Stimulated activated memory B cell treated with anti-CD40 and anti-IgM and Interleukin-4, amounts not matched to agents 10 μg/mL and 1 μg/mL and 100 μg/mL, for 72 hours (primary cell): ENCODE results near the gene ATP10A.

Source experiments
- ATAC-seq: fragments of 150-1000 bp; cut with Tn5 transposase; 2 replicates; pipeline ENCODE4 v1.10.0; 2021
- H3K27ac Mint-ChIP-seq: one replicate; pipeline ENCODE4 v1.8.0; 2022; ENCODE audit warnings: mild to moderate bottlenecking, mixed read lengths
- H3K27me3 Mint-ChIP-seq: one replicate; pipeline ENCODE4 v1.8.0; 2022; ENCODE audit warnings: mixed read lengths
- H3K36me3 Mint-ChIP-seq: one replicate; pipeline ENCODE4 v1.8.0; 2022; ENCODE audit warnings: mixed read lengths
- H3K4me1 Mint-ChIP-seq: one replicate; pipeline ENCODE4 v1.8.0; 2022; ENCODE audit warnings: mixed read lengths
- H3K4me3 Mint-ChIP-seq: one replicate; pipeline ENCODE4 v1.8.0; 2022; ENCODE audit warnings: mild to moderate bottlenecking, moderate library complexity, mixed read lengths
- H3K9me3 Mint-ChIP-seq: one replicate; pipeline ENCODE4 v1.8.0; 2022; ENCODE audit warnings: mixed read lengths

The ATP10A gene

DNA sequence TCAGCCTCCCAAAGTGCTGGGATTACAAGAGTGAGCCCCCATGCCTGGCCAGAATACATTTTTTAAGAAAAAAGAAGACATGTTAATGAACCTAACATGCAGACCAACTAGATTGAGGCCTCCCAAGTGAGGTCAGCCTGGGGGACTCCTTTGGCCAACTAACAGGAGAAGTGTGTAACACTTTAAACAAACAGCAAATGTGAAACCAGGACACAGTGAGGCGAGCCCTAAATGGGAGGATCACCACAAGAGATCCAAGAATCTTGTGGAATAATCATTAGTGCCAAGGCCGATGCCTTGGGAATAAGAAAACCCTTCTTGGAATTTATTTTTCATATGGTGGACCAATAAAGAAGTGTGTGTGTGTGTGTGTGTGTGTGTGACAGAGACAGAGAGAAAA, 73.9 kb downstream of the ATP10A start:
- Mint-ChIP-seq H3K4me3 (no peak overlapping the region), H3K9me3 (no peaks in the 10 kb centered on the region), H3K4me1 (peaks cover 12% of the 10 kb centered on the region), H3K36me3 (no peaks in the 10 kb centered on the region), H3K27me3 (peaks cover 38% of the 10 kb centered on the region), H3K27ac (no peak overlapping the region)
- no peak for ATAC-seq

DNA sequence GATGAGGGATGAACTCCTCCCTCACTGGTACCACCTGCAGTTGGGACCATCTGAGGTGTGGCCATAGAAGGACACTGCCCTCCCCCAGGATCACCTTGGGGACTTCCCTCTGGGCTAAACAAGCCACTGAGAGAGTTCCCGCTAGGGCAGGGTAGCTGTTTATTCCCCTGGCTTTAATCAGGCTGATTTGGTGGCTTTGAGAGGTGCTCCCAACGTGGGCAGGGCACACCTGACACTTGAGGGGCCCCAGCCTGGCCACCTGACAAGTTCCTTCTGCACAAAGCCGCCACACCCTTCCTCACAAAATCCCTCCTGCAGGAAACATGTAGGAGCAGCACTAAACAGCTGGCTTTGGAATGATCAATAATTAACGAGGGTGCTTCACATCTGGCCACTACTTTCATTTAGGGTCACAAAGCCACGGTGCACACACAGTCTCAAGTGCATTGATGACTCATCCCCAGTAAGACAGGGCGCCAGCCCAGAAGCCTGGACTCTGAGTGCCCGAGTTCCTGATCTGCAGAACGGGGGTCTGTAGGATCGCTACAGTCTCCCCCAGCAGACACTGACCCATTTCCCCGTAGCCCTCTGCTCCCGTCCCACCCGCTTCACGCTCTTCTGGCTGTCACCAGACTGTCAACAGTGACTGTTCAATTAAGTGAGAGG, 75.1 kb downstream of the ATP10A start:
- H3K27ac Mint-ChIP-seq = no peak overlapping the region
- no peaks in the 10 kb centered on the region for H3K36me3 Mint-ChIP-seq
- peaks cover 12% of the 10 kb centered on the region for H3K4me1 Mint-ChIP-seq
- no peak for ATAC-seq
- H3K9me3 Mint-ChIP-seq = no peaks in the 10 kb centered on the region
- peaks cover 45% of the 10 kb centered on the region for H3K27me3 Mint-ChIP-seq
- H3K4me3 Mint-ChIP-seq = no peak overlapping the region

DNA sequence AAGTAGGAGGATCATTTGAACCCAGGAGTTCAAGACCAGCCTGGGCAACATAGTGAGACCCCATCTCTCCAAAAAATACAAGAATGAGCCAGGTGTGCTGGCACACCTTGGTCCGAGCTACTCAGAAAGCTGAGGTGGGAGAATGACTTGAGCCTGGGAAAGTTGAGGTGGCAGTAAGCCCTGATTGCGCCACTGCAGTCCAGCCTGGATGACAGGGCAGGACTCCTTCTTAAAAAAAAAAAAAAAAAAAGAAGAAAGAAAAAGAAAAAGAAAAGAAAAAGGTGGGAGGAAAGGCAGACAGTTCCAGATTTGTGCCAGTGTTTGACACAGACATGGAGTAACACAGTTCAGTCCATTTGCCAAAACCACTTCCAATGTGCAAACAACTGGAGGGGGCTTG, 75.7 kb downstream of the ATP10A start:
- Mint-ChIP-seq H3K4me1 (peaks cover 10% of the 10 kb centered on the region), H3K27me3 (peaks cover 45% of the 10 kb centered on the region), H3K36me3 (no peaks in the 10 kb centered on the region), H3K4me3 (no peak overlapping the region), H3K27ac (no peak overlapping the region), H3K9me3 (no peaks in the 10 kb centered on the region)
- ATAC-seq = no peak

DNA sequence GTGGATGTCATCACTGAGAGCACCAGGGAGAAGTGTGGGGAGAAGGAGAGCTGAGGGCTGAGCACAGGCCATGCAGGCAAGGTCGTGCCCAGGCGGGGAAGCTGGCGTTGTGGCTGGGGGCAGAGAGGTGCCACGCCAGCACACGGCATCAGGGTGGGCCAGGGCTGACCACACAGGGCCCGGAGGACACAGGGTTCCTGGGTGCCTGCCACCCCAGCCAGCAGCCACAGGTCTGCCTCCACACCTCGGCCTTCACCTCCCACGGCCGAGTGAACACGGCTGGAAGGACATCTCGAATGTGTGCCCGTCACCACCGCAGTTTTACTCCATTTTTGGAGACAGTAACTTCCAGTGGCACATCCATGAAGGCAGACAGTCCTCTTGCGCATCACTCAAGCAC, 77.1 kb downstream of the ATP10A start:
- Mint-ChIP-seq H3K4me3 (no peak overlapping the region), H3K27ac (no peak overlapping the region), H3K9me3 (no peaks in the 10 kb centered on the region), H3K36me3 (no peaks in the 10 kb centered on the region), H3K27me3 (peaks cover 35% of the 10 kb centered on the region), H3K4me1 (peaks cover 10% of the 10 kb centered on the region)
- ATAC-seq = peak; percentile 17

DNA sequence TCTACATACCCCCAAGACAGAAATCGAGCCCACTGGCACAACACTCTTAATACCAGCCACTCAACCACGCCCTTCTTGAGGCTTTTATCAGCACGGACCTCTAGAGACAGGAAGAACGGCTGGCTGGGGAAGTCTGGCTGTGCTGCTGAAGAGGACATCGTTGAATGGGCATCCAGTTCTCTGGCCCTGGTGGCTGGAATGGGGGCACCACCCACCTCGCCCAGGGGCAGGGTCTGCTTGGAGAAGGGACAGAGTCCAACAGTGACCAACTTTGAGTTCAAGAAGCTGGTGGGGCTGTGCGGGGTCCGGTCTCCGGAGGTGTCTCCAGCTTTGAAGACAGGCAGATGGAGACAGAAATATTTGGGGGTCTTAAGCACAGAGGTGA, 77.5 kb downstream of the ATP10A start:
- Mint-ChIP-seq H3K4me1 (peaks cover 10% of the 10 kb centered on the region), H3K27me3 (peaks cover 32% of the 10 kb centered on the region), H3K4me3 (no peak overlapping the region), H3K27ac (no peak overlapping the region), H3K9me3 (no peaks in the 10 kb centered on the region), H3K36me3 (no peaks in the 10 kb centered on the region)
- no peak for ATAC-seq

DNA sequence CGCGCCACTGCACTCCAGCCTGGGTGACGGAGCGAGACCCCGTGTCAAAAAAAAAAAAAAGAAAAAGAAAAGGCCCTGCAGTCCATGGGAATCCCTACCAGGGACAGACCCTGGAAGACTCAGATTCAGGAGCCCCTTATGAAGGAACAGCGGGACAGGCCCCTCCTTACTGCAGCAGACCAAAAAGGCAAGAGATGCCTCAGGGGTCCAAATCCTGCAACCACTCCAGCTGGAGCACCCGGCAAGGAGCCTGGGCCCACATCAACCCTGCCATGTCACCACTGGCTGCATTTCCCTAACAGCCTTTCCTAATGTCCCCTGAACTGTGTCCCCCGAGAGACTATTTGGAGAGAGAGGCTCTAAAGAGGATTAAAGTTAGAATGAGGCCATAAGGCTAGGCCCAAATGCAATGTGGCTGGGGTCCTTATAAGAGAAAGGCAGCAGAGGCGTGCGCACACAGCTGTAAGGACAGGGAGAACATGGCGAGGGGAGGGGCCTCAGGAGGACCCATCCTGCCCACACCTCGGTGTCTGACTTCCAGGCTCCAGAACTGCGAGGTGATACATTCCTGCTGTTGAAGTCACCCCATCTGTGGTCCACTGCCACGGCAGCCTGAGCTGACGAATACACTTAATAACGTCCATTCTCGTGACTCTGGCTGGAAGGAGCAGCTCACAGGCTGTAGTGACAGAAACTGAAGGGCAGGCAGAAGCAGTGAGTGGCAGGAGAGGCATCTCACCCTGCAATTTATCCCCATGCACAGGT, 78.1 kb downstream of the ATP10A start:
- Mint-ChIP-seq H3K36me3 (no peaks in the 10 kb centered on the region), H3K27ac (no peak overlapping the region), H3K27me3 (peaks cover 34% of the 10 kb centered on the region), H3K9me3 (no peaks in the 10 kb centered on the region), H3K4me1 (peaks cover 10% of the 10 kb centered on the region), H3K4me3 (no peak overlapping the region)
- no peak for ATAC-seq

DNA sequence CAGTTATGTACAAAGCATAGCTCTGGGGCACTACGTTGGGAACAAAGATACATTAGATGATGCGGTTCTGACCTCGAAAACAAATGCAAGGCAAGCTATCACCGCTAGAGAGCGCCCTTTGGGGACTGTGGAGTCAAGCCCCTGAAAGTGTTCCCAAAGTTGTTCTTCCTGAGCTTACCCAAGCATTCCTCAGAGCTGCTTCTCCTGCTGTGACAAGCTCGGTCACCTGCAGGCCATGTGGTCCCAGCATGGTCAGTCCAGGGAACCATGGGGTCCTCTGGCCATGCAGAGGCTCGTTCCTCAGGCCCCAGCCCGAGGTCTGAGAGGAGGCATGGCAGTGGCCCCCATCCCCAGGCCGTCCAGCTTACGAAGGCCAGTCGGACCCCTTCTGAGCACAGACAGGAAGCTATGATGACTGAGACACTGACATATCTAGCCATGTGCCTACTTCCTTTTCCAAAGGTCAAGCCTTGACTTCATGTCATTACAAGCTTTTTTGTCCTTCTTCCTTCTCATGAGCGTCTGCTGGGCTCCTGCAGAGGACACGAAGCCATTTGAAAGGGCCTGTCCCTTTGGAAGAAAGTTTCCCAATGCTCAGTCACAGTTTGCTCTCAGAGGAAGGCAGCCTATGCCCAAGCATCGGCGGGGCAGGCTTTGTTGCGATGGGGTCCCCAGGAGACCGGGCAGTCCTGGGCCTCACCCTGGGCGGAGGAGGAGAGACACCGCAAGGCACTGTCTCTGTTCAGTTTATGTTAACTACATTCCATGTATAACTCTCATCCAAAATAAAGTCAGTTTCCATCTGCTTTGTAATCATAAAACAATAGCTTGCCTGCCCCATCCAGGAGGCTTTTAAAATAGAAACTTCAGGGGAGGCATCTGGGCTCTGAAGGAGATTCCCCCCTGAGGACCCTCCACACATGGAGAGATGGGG, 79.3 kb downstream of the ATP10A start:
- Mint-ChIP-seq H3K36me3 (no peaks in the 10 kb centered on the region), H3K4me3 (no peak overlapping the region), H3K9me3 (no peaks in the 10 kb centered on the region), H3K4me1 (peaks cover 14% of the 10 kb centered on the region), H3K27me3 (peaks cover 38% of the 10 kb centered on the region), H3K27ac (no peak overlapping the region)
- ATAC-seq = peak; percentile 38

DNA sequence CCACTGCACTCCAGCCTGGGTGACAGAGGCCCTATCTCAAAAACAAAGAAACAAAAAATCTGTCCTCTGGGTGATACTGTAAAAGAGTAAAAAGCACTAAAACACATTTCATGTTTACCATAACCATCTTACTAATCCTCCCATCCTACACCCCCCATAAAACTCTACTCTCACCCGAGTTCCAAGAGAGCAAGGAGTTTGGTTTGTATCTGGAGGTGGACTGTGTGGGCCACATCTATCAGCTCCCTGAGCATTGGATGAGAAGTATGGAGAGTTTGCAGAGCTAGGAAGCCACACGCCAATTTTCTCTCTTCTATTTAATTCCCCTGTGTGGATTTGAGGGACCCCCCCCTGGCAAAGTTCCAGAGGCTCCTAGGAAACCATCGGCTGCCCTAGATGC, 80.0 kb downstream of the ATP10A start:
- Mint-ChIP-seq H3K36me3 (no peaks in the 10 kb centered on the region), H3K4me1 (peaks cover 21% of the 10 kb centered on the region), H3K27ac (no peak overlapping the region), H3K27me3 (peaks cover 38% of the 10 kb centered on the region), H3K4me3 (no peak overlapping the region), H3K9me3 (no peaks in the 10 kb centered on the region)
- ATAC-seq = no peak

DNA sequence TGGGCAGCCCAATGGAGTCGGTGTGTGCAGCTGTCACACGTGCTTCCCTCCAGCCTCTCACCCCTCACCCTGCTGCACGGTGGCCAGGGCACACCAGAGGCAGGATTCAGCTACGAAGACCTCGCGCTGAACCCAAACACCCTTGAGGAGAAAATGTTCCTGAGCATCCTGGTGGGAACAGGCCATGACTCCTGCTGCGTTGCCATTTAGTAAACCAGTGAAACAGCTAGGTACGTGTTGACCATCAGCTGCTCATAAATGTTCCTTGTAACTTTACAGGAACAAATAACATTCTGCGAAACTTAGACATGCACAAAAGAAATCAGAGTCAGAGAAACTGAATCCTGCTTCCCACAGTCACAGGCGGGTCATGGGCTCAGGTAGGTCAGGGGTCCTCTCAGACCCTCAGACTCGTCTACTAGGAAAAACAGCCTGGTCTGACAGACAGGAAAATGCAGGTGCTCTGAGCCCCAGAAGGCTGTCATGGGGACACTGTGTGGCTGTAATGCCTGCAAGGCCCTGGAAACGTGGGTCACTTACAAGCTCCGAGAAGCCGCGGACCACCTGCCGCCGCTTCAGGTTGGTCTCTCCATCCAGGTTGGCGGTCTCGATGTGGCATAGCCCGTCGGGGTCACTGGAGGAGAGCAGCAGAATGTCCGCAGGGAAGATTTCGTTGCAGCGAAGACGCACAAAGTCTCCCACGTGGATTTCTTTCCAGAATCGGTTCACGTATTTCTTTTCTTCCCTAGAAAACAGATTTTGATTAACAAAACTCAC, 82.5 kb downstream of the ATP10A start:
- H3K9me3 Mint-ChIP-seq = no peaks in the 10 kb centered on the region
- no peak overlapping the region for H3K27ac Mint-ChIP-seq
- no peak overlapping the region for H3K4me3 Mint-ChIP-seq
- H3K36me3 Mint-ChIP-seq = no peaks in the 10 kb centered on the region
- no peak for ATAC-seq
- peaks cover 26% of the 10 kb centered on the region for H3K4me1 Mint-ChIP-seq
- peaks cover 35% of the 10 kb centered on the region for H3K27me3 Mint-ChIP-seq

DNA sequence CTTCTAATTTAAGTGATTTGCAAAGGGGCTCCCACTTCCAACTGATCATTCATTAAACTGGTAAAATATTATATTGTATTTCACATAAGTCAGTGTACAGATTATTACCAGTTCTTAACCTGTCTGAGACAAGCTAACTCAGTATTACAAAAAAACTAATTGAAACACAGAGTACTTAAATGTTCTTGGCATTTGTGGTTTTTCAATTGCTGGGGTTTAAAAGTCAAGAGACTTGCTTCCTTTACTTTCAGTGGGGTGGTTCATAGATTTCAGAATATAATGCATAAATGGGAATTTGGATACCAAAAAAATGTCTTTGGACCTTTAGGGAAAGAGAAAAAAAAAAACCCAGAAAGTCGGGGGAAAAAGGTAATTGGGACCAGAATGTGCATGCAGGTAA, 85.0 kb downstream of the ATP10A start:
- no peaks in the 10 kb centered on the region for H3K9me3 Mint-ChIP-seq
- H3K4me1 Mint-ChIP-seq = peaks cover 25% of the 10 kb centered on the region
- no peak overlapping the region for H3K4me3 Mint-ChIP-seq
- H3K27me3 Mint-ChIP-seq = peaks cover 23% of the 10 kb centered on the region
- no peaks in the 10 kb centered on the region for H3K36me3 Mint-ChIP-seq
- H3K27ac Mint-ChIP-seq = no peak overlapping the region
- ATAC-seq = no peak

DNA sequence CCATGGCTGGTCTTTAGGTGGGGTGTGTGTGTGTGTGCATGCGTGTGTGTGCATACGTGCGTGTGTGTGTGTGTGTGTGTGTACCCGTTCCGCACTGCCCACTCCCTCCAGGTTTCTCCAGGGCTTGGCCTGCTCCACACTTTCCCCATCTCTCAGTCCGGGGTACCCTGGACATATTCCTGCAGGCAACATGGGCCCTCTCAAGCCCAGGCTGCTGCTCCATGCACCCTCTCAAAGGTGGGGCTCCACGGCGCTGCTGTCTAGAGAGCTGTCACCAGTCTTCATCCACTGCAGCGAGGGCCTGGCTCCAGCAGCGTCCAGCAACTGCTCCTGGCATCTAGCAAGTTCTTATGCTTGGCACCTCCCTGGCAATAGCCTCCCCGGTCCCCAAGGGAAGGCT, 86.1 kb downstream of the ATP10A start:
- no peaks in the 10 kb centered on the region for H3K36me3 Mint-ChIP-seq
- no peaks in the 10 kb centered on the region for H3K9me3 Mint-ChIP-seq
- peaks cover 25% of the 10 kb centered on the region for H3K4me1 Mint-ChIP-seq
- peaks cover 23% of the 10 kb centered on the region for H3K27me3 Mint-ChIP-seq
- ATAC-seq = no peak
- no peak overlapping the region for H3K4me3 Mint-ChIP-seq
- H3K27ac Mint-ChIP-seq = no peak overlapping the region

DNA sequence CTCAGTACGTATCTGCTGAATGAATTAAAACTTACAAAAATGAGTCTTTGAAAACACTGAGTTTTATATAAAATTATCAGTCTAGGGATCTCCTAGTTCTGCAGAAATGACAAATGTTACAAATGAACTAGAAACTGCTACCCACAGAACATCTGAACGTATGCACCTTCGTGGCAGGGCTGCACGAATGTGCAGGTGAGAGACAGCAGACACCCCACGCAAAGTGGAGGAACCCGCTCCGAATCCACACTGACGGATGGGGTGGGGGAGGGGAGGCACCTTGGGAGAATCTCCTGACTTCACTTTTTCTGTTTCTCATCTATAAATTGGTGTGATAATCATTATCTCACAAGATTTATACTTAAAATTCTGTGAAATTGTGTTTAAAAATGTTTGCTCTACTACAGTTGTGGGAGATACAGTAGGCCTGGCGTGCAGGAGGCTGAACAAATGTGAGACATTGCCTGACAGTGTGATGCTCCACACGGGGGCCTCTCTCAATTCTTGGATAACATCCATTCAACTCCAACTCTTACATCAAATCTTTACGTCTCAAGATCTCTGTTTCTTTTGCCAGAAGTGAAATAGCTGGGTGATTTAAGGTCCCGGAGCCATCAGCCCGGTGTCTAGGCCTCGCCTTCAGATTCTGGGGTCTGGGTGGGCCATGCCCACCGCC, 86.9 kb downstream of the ATP10A start:
- no peak overlapping the region for H3K4me3 Mint-ChIP-seq
- ATAC-seq = no peak
- H3K9me3 Mint-ChIP-seq = no peaks in the 10 kb centered on the region
- H3K27ac Mint-ChIP-seq = no peak overlapping the region
- H3K27me3 Mint-ChIP-seq = peaks cover 23% of the 10 kb centered on the region
- no peaks in the 10 kb centered on the region for H3K36me3 Mint-ChIP-seq
- H3K4me1 Mint-ChIP-seq = peaks cover 25% of the 10 kb centered on the region

DNA sequence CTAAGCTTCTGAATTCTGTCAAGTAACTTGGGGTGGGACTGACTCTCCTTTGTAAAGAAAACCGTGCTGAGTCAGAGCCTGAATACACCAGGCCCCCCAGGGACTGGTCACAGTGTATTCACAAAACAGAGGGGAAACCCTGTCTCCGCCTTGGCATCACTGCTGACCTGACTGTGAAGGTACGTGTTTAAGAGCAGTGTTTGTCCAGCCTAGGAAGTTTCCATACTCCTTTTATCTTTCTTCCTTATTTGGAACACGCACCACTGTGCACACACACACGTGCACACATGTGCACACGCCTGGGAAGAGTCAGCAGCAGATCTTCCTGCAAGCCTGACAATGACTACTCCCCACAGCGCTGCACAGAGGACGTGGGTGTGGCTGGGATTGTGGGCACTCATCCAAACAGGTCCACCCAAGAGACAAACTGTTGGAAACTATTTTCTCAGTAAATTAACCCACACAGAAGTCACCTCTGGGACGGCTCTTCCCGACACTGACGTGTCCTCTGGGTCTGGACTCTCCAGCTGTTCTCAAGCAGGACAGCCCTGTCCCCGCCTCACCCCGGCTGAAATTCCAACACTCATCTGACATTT, 87.7 kb downstream of the ATP10A start:
- Mint-ChIP-seq H3K4me1 (peaks cover 25% of the 10 kb centered on the region), H3K27ac (no peak overlapping the region), H3K9me3 (no peaks in the 10 kb centered on the region), H3K27me3 (peaks cover 23% of the 10 kb centered on the region), H3K36me3 (no peaks in the 10 kb centered on the region), H3K4me3 (no peak overlapping the region)
- peak; percentile 86 for ATAC-seq

DNA sequence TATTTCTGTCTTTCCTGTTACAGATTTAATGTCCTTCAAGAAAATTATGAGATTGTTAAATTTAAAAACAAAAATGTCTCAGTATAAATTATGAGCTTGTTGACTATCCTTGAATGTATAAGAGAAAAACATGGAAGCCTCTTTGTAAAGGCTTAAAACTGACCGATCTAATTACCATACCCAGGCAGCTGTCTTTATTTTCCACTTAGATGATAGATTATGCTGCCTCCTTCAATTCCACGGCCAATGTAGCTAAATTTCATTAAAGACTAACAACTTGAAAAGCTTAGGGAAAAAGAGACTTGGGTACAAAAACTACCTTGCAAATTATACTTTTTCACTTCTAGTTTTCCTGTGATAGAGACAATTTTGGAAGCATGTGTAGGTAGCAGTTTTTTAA, 88.3 kb downstream of the ATP10A start:
- H3K27ac Mint-ChIP-seq = no peak overlapping the region
- no peak for ATAC-seq
- no peak overlapping the region for H3K4me3 Mint-ChIP-seq
- H3K36me3 Mint-ChIP-seq = no peaks in the 10 kb centered on the region
- H3K4me1 Mint-ChIP-seq = peaks cover 25% of the 10 kb centered on the region
- H3K9me3 Mint-ChIP-seq = no peaks in the 10 kb centered on the region
- peaks cover 20% of the 10 kb centered on the region for H3K27me3 Mint-ChIP-seq
